Measurements from ENCODE around the gene SSBP4. TPM values are rescaled to one million over a fixed set of nuclear protein-coding genes. Genes with fewer than 3 reads are reported as not detected.

The SSBP4 gene
- total and polyA plus RNA-seq, 9 of the 15 experiments (the other 6 are each of a cell fraction or from before 2014, with no cell fraction given) = 1.1 to 189 (median 39.0) TPM

GRCh38 chr19:18373892-18374629 is 45.1 kb upstream of the SSBP4 start (continued):
- TF ChIP-seq ZBTB5 (IDR thresholded peaks at IDR 0.05) (no peak), TARDBP (IDR thresholded peaks at IDR 0.05) (0 out of 2 replicates have a peak, but pooled peaks have one; percentile 33), RREB1 (CRISPR knock-in tag; IDR thresholded peaks at IDR 0.05) (peak; percentile 45; the same call in 1 of the 2 replicates), CBFB (CRISPR knock-in tag; IDR thresholded peaks at IDR 0.05) (peak; percentile 93), TFAP4 (CRISPR knock-in tag; IDR thresholded peaks at IDR 0.05; ENCODE audit: borderline replicate concordance) (peak; percentile 96), SNRNP70 (optimal IDR thresholded peaks at IDR 0.05; ENCODE audit: low read depth, low read length) (no peak), HDGF (IDR thresholded peaks at IDR 0.05) (no peak), FOXP4 (CRISPR knock-in tag; IDR thresholded peaks at IDR 0.05; ENCODE audit: borderline replicate concordance) (0 out of 2 replicates have a peak, but pooled peaks have one; percentile 65), PYGO2 (tag; IDR thresholded peaks at IDR 0.05) (peak; percentile 68; the same call in 1 of the 2 replicates), MAFG (tag; conservative IDR thresholded peaks at IDR 0.05) (peak; percentile 61), NFRKB (IDR thresholded peaks at IDR 0.05; ENCODE audit: low read depth) (peak; percentile 98), RUNX1 (IDR thresholded peaks at IDR 0.05; ENCODE audit: low read depth) (peak; percentile 84), SREBF1 (IDR thresholded peaks at IDR 0.05; ENCODE audit: borderline replicate concordance, low read depth, low read length) (peak; percentile 75; the same call in 1 of the 2 replicates)

All from K562 (cell line).